ENCODE measurements around the gene C1QTNF3. TPM values are rescaled to one million over a fixed set of nuclear protein-coding genes. Genes with fewer than 3 reads are reported as not detected.

Gene C1QTNF3
- total and polyA plus RNA-seq, 2 donors (not counting 1 experiment from before 2014, with no cell fraction given), result 6.6 to 11.9 TPM

- H3K27ac ChIP-seq (ENCODE audit: low read length in 2 of 2), result no peak overlapping the region
- no peak overlapping the region for H3K27ac Mint-ChIP-seq
- DNase-seq, result no peak
- H4K20me1 ChIP-seq (ENCODE audit: control insufficient read depth, insufficient read depth, low read length, poor library complexity, severe bottlenecking), result no peaks in the 10 kb centered on the region
- ChIA-PET POLR2A (no interaction called here), CTCF (no interaction called here)
- ATAC-seq (ENCODE audit: low read depth), result no peak
- H3K36me3 ChIP-seq (replicated peaks in 1 of 2; ENCODE audit: control extremely low read depth in 1 of 2, control insufficient read depth in 1 of 2, extremely low read depth in 1 of 2, insufficient read depth in 2 of 2, low read length in 1 of 2), result peaks cover 1 to 10% of the 10 kb centered on the region in 2 experiments
- intact Hi-C loops (cut with micrococcal nuclease), result no loop called here
- peaks cover 2% of the 10 kb centered on the region for H3K9me3 Mint-ChIP-seq (ENCODE audit: insufficient read depth)
- no peaks in the 10 kb centered on the region for H3K27me3 Mint-ChIP-seq
- H3K4me3 ChIP-seq (ENCODE audit: control extremely low read depth in 1 of 5, extremely low read depth in 1 of 5, insufficient read depth in 1 of 5, low read depth in 2 of 5, low read length in 4 of 5), result no peak overlapping the region
- H3K9ac ChIP-seq (ENCODE audit: low read length), result no peak overlapping the region
- no peaks in the 10 kb centered on the region for H3K4me1 Mint-ChIP-seq
- H3K4me2 ChIP-seq (replicated peaks; ENCODE audit: low read depth, low read length, poor library complexity, severe bottlenecking), result no peak overlapping the region
- H3K4me3 Mint-ChIP-seq, result no peak overlapping the region
- no peak for TF ChIP-seq CTCF (IDR thresholded peaks at IDR 0.05)
- TF ChIP-seq EZH2 (IDR thresholded peaks at IDR 0.05; ENCODE audit: borderline replicate concordance, insufficient read depth, low read depth, low read length, poor library complexity, severe bottlenecking), result no peak
- H3K9me3 ChIP-seq (ENCODE audit: control extremely low read depth in 1 of 3, control insufficient read depth in 2 of 3, insufficient read depth in 1 of 3, low read length in 2 of 3), result peaks cover 0 to 8% (median 0%) of the 10 kb centered on the region in 3 donors
- no peaks in the 10 kb centered on the region for H3K27me3 ChIP-seq (replicated peaks in 1 of 4; ENCODE audit: control extremely low read depth in 1 of 4, control insufficient read depth in 3 of 4, insufficient read depth in 4 of 4, low read length in 3 of 4)
- no peaks in the 10 kb centered on the region for H3K79me2 ChIP-seq (ENCODE audit: control insufficient read depth, insufficient read depth, low read length)
- H2AFZ ChIP-seq (ENCODE audit: insufficient read depth, low read depth, low read length, poor library complexity, severe bottlenecking), result no peak overlapping the region
- 100% methylated on average over 2 of the region's 6 CpGs for WGBS (ENCODE audit: insufficient coverage)
- no peaks in the 10 kb centered on the region for H3K4me1 ChIP-seq (ENCODE audit: control insufficient read depth in 2 of 2, insufficient read depth in 2 of 2, low read length in 2 of 2)
These were observed 21.6 kb upstream of the C1QTNF3 start for GRCh38 chr5:34064656-34065055.

- intact Hi-C loops (cut with micrococcal nuclease), result no loop called here
- 100% methylated on average over 2 of the region's 3 CpGs for WGBS (ENCODE audit: insufficient coverage)
- no peak for ATAC-seq (ENCODE audit: low read depth)
- peaks cover 0 to 8% (median 0%) of the 10 kb centered on the region in 3 donors for H3K9me3 ChIP-seq (ENCODE audit: control extremely low read depth in 1 of 3, control insufficient read depth in 2 of 3, insufficient read depth in 1 of 3, low read length in 2 of 3)
- Mint-ChIP-seq H3K27me3 (no peaks in the 10 kb centered on the region), H3K9me3 (ENCODE audit: insufficient read depth) (peaks cover 2% of the 10 kb centered on the region), H3K4me3 (no peak overlapping the region), H3K4me1 (no peaks in the 10 kb centered on the region), H3K27ac (no peak overlapping the region)
- DNase-seq, result no peak
- H3K36me3 ChIP-seq (replicated peaks in 1 of 2; ENCODE audit: control extremely low read depth in 1 of 2, control insufficient read depth in 1 of 2, extremely low read depth in 1 of 2, insufficient read depth in 2 of 2, low read length in 1 of 2), result peaks cover 5 to 12% of the 10 kb centered on the region in 2 experiments
- H3K4me1 ChIP-seq (ENCODE audit: control insufficient read depth in 2 of 2, insufficient read depth in 2 of 2, low read length in 2 of 2), result no peaks in the 10 kb centered on the region
- H3K4me3 ChIP-seq (ENCODE audit: control extremely low read depth in 1 of 5, extremely low read depth in 1 of 5, insufficient read depth in 1 of 5, low read depth in 2 of 5, low read length in 4 of 5), result no peak overlapping the region
- ChIA-PET CTCF (no interaction called here), POLR2A (no interaction called here)
- H3K27ac ChIP-seq (ENCODE audit: low read length in 2 of 2), result no peak overlapping the region
- H3K27me3 ChIP-seq (replicated peaks in 1 of 4; ENCODE audit: control extremely low read depth in 1 of 4, control insufficient read depth in 3 of 4, insufficient read depth in 4 of 4, low read length in 3 of 4), result no peaks in the 10 kb centered on the region
- no peak overlapping the region for H2AFZ ChIP-seq (ENCODE audit: insufficient read depth, low read depth, low read length, poor library complexity, severe bottlenecking)
- no peaks in the 10 kb centered on the region for H3K79me2 ChIP-seq (ENCODE audit: control insufficient read depth, insufficient read depth, low read length)
- TF ChIP-seq CTCF (IDR thresholded peaks at IDR 0.05) (no peak), EZH2 (IDR thresholded peaks at IDR 0.05; ENCODE audit: borderline replicate concordance, insufficient read depth, low read depth, low read length, poor library complexity, severe bottlenecking) (no peak)
- H3K4me2 ChIP-seq (replicated peaks; ENCODE audit: low read depth, low read length, poor library complexity, severe bottlenecking), result no peak overlapping the region
- H3K9ac ChIP-seq (ENCODE audit: low read length), result no peak overlapping the region
- no peaks in the 10 kb centered on the region for H4K20me1 ChIP-seq (ENCODE audit: control insufficient read depth, insufficient read depth, low read length, poor library complexity, severe bottlenecking)
These were observed 19.4 kb upstream of the C1QTNF3 start for GRCh38 chr5:34062419-34062818.
